Globus pallidus (tissue), 1 donor: ENCODE data around the gene KLHDC10.
"Not testable (repeated sequence)": the region's sequence is repeated elsewhere in the genome, so short reads cannot be mapped to it uniquely, and the experiment has no call there.

Experiments
- DNase-seq: peaks from one replicate; pipeline ENCODE4 v3.0.0-alpha.2; 2015; ENCODE audit warnings: low spot score

KLHDC10 gene

DNA sequence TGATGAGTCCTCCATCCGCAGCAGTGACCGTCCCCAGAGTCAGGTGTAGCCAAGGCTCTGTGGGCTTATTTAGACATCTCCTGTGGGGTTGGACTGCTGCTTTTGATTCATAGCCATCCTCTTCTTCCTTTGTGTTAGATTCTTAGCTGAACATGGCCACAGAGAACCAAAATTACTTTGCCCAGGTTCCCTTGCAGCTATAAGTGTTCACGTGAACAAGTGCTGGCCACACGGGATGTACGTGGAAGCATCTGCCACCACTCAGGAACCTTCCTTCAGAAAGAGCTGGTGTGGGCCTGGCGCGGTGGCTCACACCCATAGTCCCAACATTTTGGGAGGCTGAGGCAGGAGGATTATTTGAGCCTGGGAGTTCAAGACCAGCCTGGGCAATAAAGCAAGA, 85.8 kb downstream of the KLHDC10 start:
- DNase-seq: no peak

DNA sequence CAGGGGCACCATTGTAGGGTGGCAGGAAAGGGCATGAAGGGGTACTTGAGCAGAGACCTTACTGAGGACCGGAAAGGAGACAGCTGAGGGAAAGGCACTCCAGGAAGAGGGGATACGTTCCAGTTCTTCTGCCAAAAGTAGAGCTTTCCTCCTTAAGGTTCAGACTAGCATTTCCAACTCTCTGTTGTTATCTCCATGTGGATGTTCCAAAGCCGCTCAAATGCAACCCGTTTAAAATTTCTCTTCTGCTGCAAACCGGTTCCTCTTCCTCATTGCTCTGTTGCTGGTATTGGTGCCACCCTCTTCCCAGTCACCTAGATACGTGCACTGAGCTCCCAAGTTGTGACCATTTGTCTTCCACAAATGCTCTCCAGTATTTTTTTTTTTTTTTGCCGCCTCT, 87.4 kb downstream of the KLHDC10 start:
- no peak for DNase-seq

DNA sequence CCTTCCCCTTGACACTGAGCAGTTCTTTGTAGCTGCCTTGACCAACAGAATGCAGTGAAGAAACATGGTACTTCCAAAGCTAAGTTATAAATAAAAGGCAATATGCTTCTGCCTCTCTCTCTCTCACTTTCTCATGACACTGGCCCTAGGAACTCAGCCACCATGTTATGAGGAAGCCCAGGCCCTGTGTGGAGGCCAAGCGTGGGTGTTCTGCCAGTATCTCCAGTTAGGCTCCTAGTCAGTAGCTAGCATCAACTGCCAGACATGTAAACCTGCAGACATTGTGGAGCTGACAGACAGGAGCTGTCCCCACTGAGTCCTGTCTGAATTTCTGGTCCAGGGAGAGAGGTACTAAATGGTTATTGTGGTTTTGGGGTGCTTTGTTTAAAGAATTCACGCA, 89.7 kb downstream of the KLHDC10 start:
- no peak for DNase-seq

DNA sequence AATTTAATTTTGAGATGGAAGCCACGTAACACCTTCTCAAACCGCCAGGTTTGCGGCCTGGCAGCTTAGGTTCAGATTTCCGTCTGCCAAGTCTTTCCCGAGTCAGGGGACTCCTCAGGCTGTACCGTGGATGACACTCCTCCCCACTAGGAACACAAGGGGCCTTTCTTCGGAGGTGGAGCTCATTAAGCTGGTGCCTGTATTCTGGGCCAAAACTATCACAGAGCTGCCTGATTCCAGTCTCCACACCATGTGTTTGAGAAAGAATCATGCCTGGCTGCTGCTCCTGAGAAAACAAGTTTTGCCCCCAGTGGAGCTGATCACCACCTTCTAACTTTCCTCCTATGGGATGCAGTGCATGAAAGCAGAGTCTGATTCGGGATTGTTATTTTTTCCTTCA, 90.1 kb downstream of the KLHDC10 start:
- DNase-seq: no peak

DNA sequence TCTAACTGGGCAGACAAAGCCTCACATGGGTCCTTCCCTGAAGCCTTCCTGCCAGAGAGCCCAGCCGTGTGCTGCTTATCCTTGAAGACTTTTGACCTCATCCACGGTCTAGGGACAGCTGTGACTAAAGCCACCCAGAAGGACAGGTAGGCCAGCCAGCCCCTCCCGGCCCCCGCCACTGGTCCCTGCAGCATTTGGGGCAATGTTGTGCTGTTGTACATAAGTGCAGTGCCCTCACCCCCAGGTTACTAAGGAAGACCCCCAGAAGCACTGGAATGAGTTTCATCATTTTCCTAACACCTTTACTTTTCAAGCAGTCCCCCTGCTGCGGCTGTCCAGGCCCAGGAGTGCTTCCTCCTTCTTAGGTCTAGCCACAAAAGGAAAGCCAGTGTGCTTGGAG, 91.9 kb downstream of the KLHDC10 start:
- no peak for DNase-seq

DNA sequence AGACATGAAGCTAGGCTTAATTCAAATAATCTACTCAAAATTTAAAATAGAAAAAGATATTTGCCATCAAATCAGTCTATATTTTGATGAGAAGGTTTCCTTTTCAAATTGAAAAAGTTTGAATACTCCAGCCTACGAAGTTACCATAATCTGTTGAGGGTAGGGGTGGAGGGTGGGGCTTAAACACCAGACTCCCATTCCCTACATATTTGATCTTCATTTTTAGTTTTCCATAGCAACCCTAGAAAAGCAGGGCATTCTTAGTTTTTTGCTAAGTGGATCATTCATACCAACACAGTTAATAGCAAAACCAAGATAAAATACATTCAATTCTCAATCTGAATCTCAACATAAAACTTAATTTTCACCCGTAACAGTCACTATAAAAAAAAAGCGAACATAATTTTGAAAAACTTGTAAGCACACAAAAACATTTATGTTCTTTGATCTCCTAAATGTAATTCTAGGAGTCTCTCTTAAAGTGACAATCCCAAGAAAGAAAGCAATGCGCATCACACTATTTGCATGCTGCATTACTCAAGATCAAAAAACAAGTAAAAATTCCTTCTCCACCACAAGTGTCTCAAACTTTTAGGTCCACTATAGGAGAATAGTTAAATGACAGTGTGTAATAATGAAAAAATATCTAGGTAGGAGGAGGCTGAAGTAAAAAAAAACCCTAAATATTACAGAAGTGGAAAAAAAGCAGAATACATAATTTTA, 104.1 kb downstream of the KLHDC10 start:
- DNase-seq: no peak

DNA sequence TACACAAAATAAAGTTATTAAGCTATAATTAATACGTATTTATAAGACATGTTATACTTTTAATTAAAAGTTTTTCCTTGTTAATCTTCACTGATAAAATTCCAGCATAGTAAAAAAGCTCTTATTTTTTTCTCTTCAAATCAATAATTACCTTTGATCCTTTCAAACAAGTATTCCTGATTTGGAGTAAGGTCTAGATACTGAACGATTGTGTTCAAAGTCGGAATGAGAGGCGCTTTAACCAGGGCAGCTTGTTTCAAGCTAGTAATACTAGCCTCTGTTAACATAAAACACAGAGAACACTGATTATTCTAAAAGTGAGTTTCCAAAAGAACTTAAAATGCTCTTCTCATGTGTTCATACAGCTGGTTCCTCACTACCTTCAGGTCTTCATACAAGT, 107.9 kb downstream of the KLHDC10 start:
- no peak for DNase-seq

DNA sequence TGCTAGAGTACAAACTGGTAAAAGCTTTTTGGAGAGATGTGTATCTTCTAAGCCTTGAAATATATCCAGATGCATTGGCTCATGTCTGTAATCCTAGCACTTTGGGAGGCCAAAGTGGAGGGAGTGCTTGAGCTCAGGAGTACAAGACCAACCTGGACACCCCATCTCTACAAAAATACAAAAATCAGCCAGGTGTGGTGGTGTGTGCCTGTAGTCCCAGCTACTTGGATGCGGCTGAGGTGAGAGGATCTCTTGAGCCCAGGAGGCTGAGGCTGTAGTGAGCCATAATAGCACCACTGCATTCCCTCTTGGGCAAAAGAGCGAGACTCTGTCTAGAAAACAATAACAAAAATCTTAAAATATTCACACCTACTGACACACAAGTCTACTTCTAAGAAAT, 109.3 kb downstream of the KLHDC10 start:
- DNase-seq: no peak

DNA sequence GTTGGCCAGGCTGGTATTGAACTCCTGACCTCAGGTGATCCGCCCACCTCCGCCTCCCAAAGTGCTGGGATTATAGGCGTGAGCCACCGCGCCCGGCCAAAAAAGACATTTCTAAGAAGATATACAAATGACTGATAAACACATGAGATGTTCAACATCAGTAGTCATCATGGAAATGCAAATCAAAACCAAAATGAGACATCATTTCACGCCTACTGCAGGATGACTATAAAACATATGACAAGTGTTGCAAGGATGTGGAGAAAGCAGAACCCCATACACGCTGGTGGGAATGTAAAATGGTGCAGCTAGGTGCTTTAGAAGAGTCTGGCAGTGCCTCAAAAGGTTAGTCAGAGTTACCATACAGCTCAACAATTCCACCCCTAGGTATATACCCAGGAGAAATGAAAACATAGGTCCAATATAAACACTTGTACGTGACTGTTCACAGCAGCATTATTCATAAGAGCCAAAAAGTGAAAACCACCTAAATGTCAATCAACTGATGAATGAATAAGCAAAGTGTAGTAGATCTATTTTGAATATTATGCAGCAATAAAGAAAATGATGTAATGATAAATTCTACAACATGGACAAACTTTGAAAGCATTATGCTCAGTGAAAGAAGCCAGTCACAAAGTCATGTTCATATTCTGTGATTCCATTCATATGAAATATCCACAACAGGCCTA, 110.4 kb downstream of the KLHDC10 start:
- DNase-seq: no peak

DNA sequence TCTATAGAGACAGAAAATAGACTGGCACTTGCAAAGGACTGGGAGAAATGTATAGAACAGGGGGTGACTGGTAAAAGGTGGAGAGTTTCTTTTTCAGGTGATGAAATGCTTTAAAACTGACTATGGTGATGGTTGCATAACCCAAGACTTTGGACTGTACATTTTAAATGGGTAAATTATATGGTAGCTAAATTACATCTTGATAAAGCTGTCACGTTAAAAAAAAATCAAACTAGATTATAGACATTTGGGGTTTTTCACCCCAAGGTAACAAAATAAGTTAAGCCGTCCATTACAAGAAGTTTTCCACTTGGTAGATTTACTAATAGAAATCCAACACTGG, 110.9 kb downstream of the KLHDC10 start:
- DNase-seq: no peak

DNA sequence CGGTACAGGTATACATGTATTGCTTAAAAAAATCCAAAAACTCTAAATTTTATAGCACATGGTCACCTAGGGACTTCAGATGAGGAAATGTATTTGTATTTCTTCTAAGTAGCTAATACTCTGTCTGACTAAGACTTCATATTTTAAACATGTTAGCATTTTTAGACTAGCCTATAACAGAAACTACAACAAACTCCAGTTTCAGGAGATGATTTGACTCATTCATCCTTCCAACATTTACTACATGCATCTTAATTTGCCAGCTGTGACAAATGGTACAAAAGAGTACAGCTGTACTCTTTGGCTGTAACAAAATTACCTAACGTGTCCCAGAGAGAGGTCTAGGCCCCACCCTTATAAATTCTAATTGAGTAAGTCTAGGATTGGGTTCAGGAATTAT, 112.7 kb downstream of the KLHDC10 start:
- no peak for DNase-seq

DNA sequence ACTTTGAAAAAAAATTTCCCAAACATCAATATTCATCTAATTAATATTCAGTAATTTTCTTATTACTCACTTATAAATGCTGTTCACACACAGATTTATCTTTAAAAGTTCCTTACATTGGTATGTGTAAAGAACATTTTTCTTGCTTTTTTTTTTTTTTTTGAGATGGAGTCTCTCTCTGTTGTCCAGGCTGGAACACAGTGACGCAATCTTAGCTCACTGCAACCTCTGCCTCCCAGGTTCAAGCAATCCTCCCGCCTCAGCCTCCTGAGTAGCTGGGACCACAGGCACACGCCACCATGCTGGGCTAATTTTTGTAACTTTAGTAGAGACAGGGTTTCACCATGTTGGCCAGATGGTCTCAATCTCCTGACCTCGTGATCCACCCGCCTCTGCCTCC, 114.0 kb downstream of the KLHDC10 start:
- DNase-seq: not testable (repeated sequence)
